ENCODE measurements around the gene TRIM29. TPM values are rescaled to one million over a fixed set of nuclear protein-coding genes. Genes with fewer than 3 reads are reported as not detected.
A peak's percentile ranks its signal among the peaks of the same experiment; 100 is the strongest.

TRIM29 gene
- total and polyA plus RNA-seq, 2 of the 4 experiments (the other 2 are of a cell fraction): not detected

DNA sequence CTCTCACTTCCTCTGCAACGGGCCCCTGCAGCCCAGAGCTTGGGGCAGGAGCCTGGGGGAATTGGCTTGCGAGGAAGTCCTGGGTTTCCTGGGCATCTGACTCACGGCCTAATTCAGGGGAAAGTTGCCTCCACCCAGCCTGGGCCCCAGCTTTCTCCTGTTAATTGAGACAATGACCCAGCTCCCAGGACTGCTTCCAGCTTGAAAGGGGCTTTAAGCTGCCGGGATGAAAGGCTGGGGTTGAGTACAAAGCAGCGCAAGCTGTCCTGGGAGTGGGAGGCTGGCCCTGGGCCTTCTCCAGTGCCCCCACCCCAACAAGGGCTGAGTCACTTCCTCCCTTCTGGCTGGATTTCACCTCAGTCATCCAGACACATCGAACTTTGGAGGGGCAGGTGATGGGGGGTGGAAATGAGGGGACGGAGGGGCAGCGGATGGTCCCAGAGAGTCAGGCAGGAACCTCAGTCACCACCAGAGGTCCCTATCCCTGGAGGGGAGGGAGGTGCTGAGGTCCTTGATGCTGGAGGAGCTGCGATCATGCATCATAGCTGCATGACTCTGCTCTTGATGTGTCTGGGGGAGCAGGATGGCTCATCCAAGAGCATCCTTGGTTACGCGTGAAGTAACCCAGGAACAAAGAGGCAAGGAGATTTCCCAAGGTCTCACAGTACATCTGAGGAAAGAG is 42.8 kb upstream of the TRIM29 start:
- no peak overlapping the region for H2BK20ac ChIP-seq (ENCODE audit: low read depth, low read length)
- no TSS peak for BruUV-seq (replicated peaks)
- H3K27ac ChIP-seq (ENCODE audit: insufficient read depth, low read length): no peak overlapping the region
- peak; percentile 67 for ATAC-seq (ENCODE audit: low read depth)
- no peak overlapping the region for H3K14ac ChIP-seq (replicated peaks; ENCODE audit: low read depth, low read length)
- no peak overlapping the region for H2BK15ac ChIP-seq (ENCODE audit: low read depth, low read length)
- peaks cover 8% of the 10 kb centered on the region for H3K27me3 ChIP-seq (ENCODE audit: control insufficient read depth, insufficient read depth, low read length)
- H4K20me1 ChIP-seq (ENCODE audit: insufficient read depth, low read length): no peaks in the 10 kb centered on the region
- H3K9ac ChIP-seq (ENCODE audit: low read depth, low read length): no peak overlapping the region
- peaks cover 7% of the 10 kb centered on the region; the same call in 1 of the 2 replicates for H3K4me1 ChIP-seq (ENCODE audit: control insufficient read depth, insufficient read depth, low read length)
- CTCF ChIA-PET: interaction anchor here (1.0 to 1.6 kb wide), 3 partner anchors 12 to 43 kb away, joined by 3 to 4 read pairs (median 3); no protein-coding TSS in a partner anchor
- H2AFZ ChIP-seq (replicated peaks; ENCODE audit: low read length, poor library complexity): peak overlapping the region; percentile 13
- H3K23ac ChIP-seq (ENCODE audit: low read depth, low read length): no peak overlapping the region
- no peak overlapping the region for H3K4me2 ChIP-seq (ENCODE audit: low read depth, low read length)
- DNase-seq: peak; percentile 90
- H2BK5ac ChIP-seq (ENCODE audit: low read depth, low read length, poor library complexity, severe bottlenecking): no peak overlapping the region
- no peak overlapping the region for H3K18ac ChIP-seq (ENCODE audit: low read depth, low read length)
- H4K91ac ChIP-seq (ENCODE audit: insufficient read depth, low read depth, low read length): no peak overlapping the region
- no peak overlapping the region for H3K4me3 ChIP-seq (ENCODE audit: insufficient read depth, low read depth, low read length)
- no peaks in the 10 kb centered on the region for H3K36me3 ChIP-seq (ENCODE audit: control insufficient read depth, insufficient read depth, low read length)
- H4K8ac ChIP-seq (ENCODE audit: low read depth in 2 of 2, low read length in 2 of 2): no peak overlapping the region
- H4K5ac ChIP-seq (ENCODE audit: low read depth, low read length): no peak overlapping the region
- intact Hi-C loops (cut with micrococcal nuclease): no loop called here
- WGBS, 2 experiments (ENCODE audit: extremely low coverage in 2 of 2, insufficient read length in 1 of 2): 57% methylated on average over 3 of the region's 11 CpGs; no CpG with 5 or more reads in 1 of the 2 experiments
- no peak overlapping the region for H2BK120ac ChIP-seq (ENCODE audit: low read depth, low read length)
- H2AK5ac ChIP-seq (ENCODE audit: low read depth, low read length): no peak overlapping the region; the same call in 1 of the 2 replicates
- no peaks in the 10 kb centered on the region for H3K9me1 ChIP-seq (ENCODE audit: insufficient read depth, low read length)
- no peak overlapping the region for H3K4ac ChIP-seq (ENCODE audit: low read depth, low read length)
- no peaks in the 10 kb centered on the region for H3K9me3 ChIP-seq (ENCODE audit: control insufficient read depth, insufficient read depth, low read length)
- dilution Hi-C loops (cut with HindIII; ENCODE audit: low sequenced_read_pairs, unreplicated experiment): no loop called here
- POLR2A ChIA-PET (ENCODE audit: unreplicated experiment): no interaction called here
- peak overlapping the region; percentile 3 for H2AK9ac ChIP-seq (replicated peaks; ENCODE audit: low read depth, low read length, poor library complexity)
- in situ Hi-C loops (cut with MboI; ENCODE audit: low sequenced_read_pairs): no loop called here
- no peaks in the 10 kb centered on the region for H3K79me1 ChIP-seq (ENCODE audit: low read depth in 1 of 2, low read length in 2 of 2)
- H3K56ac ChIP-seq (ENCODE audit: extremely low read depth, insufficient read depth, low read length): no peak overlapping the region
- TF ChIP-seq, protein P1, sequence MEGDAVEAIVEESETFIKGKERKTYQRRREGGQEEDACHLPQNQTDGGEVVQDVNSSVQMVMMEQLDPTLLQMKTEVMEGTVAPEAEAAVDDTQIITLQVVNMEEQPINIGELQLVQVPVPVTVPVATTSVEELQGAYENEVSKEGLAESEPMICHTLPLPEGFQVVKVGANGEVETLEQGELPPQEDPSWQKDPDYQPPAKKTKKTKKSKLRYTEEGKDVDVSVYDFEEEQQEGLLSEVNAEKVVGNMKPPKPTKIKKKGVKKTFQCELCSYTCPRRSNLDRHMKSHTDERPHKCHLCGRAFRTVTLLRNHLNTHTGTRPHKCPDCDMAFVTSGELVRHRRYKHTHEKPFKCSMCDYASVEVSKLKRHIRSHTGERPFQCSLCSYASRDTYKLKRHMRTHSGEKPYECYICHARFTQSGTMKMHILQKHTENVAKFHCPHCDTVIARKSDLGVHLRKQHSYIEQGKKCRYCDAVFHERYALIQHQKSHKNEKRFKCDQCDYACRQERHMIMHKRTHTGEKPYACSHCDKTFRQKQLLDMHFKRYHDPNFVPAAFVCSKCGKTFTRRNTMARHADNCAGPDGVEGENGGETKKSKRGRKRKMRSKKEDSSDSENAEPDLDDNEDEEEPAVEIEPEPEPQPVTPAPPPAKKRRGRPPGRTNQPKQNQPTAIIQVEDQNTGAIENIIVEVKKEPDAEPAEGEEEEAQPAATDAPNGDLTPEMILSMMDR (conservative IDR thresholded peaks at IDR 0.05; ENCODE audit: low read depth, low read length): peak; percentile 49
- no peak for TF ChIP-seq POLR2A (IDR thresholded peaks at IDR 0.05; ENCODE audit: low read depth, low read length)
- TF ChIP-seq RCOR1 (IDR thresholded peaks at IDR 0.05; ENCODE audit: insufficient replicate concordance, low read length): no peak
- TF ChIP-seq FOS (IDR thresholded peaks at IDR 0.05; ENCODE audit: low read depth, low read length): peak; percentile 58; the same call in 1 of the 2 replicates
- no peak for TF ChIP-seq BHLHE40 (IDR thresholded peaks at IDR 0.05; ENCODE audit: low read depth, low read length)
- TF ChIP-seq CHD1 (IDR thresholded peaks at IDR 0.05; ENCODE audit: low read depth, low read length): no peak
- no peak for TF ChIP-seq ELK1 (IDR thresholded peaks at IDR 0.05; ENCODE audit: borderline replicate concordance, low read depth, low read length)
- TF ChIP-seq MAZ (IDR thresholded peaks at IDR 0.05; ENCODE audit: borderline replicate concordance, low read depth, low read length): peak; percentile 74; the same call in 1 of the 2 replicates
- peak; percentile 76 for TF ChIP-seq CEBPB (IDR thresholded peaks at IDR 0.05; ENCODE audit: low read depth, low read length)
- TF ChIP-seq USF2 (IDR thresholded peaks at IDR 0.05; ENCODE audit: low read depth, low read length): no peak
- TF ChIP-seq MXI1 (IDR thresholded peaks at IDR 0.05; ENCODE audit: borderline replicate concordance, low read depth, low read length): no peak
- peak; percentile 32; the same call in 1 of the 2 replicates for TF ChIP-seq NFE2L2 (IDR thresholded peaks at IDR 0.05; ENCODE audit: low read depth, low read length)
- peak; percentile 44; the same call in 1 of the 2 replicates for TF ChIP-seq SMC3 (IDR thresholded peaks at IDR 0.05; ENCODE audit: low read depth, low read length)
- peak; percentile 58 for TF ChIP-seq RAD21 (IDR thresholded peaks at IDR 0.05; ENCODE audit: low read length)
- no peak for TF ChIP-seq MAFK (IDR thresholded peaks at IDR 0.05; ENCODE audit: low read depth, low read length)

Measured in IMR-90 (cell line).